GM19035 (cell line): ENCODE measurements around the gene TUBGCP4.

Experiments used
- ATAC-seq: cut with Tn5 transposase; IDR thresholded peaks from one replicate; pipeline ENCODE4 v1.9.1; 2021; ENCODE audit not compliant: unreplicated experiment

The TUBGCP4 gene

DNA sequence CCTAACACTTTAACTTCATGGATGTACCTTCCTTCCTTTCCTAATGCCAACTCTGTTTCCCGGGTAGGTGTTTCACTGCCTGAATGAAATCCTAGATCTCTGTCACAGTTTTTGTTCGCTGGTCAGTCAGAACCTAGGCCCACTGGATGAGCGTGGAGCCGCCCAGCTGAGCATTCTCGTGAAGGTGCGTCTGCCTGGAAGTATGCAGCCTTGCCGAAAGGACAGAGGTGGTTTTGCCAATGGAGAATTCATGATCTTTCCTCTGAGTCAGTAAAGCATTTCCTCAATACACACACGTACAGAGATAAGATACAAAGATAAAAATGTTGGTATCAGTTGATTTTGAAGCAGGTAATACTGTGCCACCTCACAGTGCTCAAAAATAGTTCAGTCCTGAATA lies 32.7 kb downstream of the TUBGCP4 start:
- ATAC-seq, result no peak

DNA sequence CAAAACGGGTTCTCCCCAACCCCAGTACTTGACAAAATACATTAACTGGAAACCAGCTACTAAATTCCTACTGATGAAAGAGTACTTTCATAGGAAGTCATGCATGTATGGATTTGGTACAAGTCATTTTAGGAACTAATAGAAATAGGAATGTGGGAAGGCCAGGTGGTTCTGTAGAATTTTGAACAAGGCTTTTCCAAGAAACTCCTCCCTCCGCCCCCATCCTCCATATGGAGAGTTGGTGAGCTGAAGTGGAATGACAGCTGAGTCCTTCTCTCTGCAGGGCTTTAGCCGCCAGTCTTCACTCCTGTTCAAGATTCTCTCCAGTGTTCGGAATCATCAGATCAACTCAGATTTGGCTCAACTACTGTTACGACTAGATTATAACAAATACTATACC lies 33.2 kb downstream of the TUBGCP4 start:
- no peak for ATAC-seq

DNA sequence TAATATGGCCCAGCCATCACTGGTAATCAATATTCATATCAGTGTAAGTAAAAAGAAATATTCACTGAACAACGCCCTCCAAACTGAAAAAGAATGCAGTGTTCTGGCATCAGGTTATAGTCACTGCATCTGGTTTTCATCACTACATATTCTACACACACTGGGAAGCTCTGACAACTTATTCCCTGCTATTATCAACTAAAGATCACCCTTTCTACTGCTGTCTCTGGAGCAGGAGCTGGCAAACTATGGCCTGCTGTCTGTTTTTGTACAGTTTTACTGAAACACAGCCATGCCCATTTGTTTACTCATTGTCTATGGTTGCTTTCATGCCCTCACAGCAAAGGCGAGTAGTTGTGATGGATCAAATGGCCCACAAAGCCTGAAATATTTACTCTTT lies 35.3 kb downstream of the TUBGCP4 start:
- no peak for ATAC-seq

DNA sequence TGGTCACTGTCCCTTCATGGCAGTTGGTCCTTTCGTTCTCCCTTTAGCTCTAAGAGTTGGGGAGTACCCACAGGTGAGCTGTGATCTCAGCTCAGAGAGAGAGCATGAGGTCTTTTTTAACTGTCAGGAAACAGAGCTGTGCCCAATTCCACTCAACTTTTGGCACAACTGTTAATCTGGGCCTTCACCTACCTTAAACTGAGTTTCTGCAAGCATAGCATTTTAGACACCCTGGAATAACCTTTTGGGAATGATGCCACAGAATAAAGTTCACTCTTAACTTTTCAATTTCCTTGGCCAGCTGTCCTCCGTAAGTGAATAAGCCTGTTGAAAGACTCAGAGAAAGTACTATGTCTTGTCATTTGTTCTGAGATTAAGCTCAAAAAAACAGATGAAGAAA lies 35.9 kb downstream of the TUBGCP4 start:
- ATAC-seq, result no peak

DNA sequence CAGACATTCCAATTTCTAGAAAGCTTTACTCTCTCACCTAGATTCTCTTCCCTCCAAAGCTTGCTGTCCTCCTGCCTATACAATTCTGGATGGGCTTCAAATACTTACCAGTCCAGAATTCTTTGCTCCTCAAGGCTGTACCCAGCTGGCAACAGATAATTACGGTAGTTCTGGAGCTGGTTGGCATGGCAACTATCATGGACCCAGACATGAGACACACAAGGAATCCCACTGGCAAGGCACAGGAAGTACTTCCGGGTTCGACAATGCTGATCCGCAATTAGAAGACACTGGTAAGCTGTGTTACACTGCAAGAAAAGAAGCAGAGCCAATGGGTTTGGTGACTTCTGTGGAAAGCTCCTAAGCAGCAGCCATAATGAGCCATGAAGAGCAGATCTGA lies 37.9 kb downstream of the TUBGCP4 start:
- no peak for ATAC-seq

DNA sequence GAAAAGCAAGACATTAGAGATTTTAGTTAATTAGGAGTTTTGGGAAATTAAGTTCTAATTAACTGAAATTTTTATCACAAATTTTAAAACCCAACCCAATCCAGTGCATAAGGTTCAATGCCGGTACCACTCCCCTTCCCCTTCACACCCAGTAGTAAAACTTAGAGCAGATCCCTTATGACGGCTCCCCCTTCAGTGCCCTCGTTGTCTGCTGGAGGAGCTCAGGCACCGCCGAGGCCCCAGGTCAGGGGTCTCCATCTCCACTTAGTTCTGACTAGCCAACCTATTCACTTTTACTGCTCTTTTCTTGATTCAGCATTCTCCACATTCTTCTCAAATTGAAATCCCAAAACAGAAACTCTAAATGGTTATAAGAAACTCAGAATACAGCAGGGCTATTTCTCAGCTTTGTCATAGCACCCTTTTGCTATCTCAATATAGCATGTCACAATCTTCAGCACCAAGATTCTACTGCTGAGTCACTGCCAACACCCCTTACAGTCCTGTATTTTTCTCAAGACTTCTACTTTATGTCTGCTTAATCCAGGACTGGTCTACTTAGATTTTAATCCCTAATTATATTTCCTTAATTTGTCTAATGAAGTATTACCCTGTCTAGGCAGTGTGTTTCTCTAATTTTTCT lies 39.8 kb downstream of the TUBGCP4 start:
- no peak for ATAC-seq

DNA sequence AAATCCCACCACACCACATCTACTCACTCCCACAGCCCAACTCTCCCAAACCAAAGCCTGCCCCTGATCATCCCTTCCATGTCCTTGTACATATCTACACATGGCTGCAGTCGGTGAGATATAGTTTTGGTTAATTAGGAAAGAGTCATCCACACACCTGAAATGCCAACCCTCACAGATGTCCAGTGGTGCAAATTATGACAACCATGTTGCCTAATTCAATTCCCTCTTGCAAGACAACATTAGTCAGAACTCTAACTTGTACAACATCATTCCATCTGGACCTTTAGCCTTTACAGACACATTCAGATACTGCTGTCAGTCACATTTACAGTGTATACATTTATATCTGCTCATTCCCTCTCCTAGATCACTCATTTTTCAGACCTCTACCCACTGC lies 41.2 kb downstream of the TUBGCP4 start:
- no peak for ATAC-seq

DNA sequence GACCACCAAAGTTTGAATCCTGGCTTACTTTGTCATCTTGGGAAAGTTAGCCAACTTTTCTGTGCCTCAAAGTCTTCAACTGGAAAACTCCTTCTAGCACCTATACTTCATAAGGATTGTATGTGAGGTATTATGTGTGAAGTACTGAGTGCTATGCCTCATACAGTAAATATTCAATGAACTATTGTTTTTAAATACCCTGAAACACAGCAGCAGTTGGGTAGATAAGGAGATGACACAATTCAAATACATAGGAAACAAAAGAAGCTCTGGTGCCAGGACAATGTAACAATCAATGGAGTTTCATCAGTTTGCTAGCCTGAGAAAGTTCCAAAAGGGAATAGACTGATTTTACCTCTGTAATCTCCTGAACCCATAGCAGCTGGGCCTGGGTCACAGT lies 43.3 kb downstream of the TUBGCP4 start:
- no peak for ATAC-seq

DNA sequence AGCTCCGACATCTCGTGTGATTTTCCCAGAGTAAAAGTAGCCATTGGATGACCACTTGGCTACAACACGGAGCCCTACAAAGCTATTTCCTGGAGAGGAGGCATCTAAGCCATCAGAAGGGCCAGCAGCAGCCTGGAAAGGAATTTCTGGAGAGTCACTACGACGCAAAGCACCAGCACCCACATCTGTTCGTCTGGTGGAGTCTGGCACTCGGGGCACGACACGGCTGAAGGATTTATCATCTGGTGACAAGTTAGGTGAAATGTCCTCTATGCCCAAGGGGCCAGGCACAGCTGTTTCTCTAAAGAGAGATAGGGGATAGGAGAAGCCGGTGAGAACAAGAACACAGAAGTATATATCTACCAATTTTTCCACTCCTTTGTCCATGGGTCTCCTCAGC lies 49.5 kb downstream of the TUBGCP4 start:
- ATAC-seq, result no peak

DNA sequence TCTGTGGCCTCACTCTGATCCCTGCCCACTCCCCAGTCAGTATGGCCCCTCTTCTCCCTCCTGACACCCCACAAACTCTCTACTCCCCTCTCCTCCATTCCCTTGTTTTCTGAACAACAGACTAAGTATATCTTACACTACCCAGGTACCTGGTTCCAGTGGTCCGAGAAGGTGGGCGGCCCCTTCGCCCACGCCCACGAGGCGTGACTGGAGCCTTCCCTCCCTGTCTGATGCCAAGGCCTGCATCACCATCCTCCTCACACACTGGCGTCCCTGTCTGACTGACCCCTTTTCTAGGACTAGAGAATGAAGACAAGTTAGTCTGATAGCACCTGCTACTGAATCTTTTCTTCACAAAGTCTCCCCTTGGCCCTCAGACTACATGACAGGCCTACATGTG lies 50.0 kb downstream of the TUBGCP4 start:
- no peak for ATAC-seq

DNA sequence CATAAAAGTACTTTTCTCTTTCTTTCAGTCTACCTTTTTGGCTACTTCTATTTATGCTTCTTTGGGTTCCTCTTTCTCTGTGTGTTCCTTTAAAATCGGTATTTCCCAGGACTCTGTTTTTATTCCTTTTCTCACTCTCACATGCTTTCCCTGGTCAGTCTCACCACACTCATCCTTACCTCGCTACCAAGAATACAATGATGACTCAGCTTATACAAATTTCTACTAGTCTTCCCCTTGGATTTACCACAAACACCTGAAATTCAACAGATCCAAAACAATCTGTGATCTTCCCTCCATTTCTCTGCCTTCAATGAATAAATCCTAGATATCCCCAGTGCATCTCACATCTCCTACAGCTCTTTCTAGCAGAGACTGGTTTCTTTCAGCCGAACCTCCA lies 52.9 kb downstream of the TUBGCP4 start:
- ATAC-seq, result no peak

DNA sequence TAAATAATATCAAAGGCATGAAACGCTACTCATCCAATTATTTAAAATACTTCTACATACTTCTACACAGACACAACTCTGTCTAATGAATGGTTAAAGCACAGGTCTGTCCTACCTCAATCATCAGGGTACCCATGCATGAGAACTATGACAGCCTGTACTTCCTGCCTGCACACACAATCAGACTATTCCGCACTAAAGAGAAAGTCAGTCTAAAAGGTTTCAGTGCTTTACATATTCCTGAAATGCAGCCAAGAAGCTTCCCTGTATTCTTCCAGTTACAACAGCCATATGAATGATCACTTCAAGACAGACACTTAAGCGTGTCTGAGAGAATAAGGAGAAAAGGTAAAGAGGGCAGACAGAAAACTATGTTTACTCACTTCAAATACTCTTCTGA lies 58.8 kb downstream of the TUBGCP4 start:
- no peak for ATAC-seq

DNA sequence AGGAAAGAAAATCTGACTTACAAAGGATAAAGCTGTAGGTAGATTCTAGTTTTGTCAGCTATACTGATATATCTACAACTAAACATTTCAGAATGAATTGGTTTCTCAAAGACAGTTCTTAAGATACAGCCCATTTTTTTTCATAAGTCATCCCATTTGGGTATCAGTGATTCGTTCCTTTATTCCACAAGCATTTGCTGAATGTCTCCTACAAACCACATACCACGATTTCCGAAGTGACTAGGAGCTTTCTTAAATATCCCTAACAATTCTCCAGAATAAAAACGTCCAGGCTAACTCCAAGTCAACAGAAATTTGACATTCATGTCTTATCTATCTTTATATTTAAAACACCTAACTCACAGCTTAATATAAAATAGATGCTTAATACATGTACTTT lies 62.3 kb downstream of the TUBGCP4 start:
- no peak for ATAC-seq

DNA sequence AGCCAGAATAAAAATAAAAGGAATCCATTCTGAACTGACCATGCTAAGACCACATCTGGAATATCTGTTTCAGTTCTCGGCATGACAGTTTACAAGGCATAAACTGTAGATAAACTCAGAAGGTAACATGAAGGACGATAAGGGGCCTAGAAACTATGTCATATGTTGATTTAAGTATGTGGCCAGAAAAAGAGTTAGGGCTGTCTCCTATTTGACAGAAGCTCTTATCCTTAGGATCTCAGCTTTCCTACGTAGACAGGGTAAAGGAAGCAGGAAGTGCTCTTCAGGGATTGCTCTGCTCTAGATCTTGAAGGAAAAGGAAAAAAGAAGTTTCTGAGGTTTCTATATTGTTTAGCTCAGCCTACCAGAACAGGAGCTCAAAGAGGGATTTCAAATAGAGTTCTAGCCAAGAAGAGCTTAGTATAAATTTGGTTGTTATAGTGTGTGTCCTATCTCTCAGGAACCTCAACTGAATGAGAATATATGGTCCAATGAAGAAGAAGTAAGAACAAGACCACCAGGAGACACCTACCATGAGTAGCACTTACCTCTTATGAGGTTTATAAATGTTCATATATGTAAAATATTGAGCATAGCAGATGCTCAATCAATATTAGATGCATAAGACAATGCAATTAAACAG lies 62.9 kb downstream of the TUBGCP4 start:
- no peak for ATAC-seq

DNA sequence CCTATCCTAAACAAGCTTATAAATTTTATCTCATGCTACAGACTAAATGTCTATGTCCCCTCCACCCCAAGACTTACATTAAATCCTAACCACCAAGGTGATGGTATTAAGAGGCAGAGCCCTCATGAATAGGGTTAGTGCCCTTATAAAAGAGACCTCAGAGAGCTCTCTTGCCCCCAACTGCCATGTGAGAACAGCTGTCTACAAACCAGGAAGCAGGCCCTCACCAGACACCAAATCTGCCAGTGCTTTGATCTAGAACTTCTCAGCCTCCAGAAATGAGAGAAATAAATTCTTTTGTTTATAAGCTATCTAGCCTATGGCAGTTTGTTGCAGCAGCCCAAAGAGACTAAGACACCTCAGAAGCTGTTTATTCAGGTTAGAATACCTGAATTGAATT lies 63.5 kb downstream of the TUBGCP4 start:
- ATAC-seq, result no peak

DNA sequence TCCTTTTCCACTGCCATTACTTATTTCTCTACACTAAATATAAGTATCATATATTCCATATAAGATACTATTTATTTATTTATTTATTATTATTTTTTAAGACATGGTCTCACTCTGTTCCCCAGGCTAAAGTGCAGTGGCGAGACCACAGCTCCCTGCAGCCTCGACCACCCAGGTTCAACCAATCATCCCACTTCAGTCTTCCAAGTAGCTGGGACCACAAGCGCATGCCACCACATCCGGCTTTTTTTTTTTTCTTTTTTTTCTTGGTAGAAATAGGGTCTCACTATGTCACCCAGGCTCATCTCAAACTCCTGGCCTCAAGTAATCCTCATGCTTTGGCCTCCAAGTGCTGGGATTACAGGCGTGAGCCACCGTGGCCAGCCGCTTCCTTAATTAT lies 65.5 kb downstream of the TUBGCP4 start:
- no peak for ATAC-seq

DNA sequence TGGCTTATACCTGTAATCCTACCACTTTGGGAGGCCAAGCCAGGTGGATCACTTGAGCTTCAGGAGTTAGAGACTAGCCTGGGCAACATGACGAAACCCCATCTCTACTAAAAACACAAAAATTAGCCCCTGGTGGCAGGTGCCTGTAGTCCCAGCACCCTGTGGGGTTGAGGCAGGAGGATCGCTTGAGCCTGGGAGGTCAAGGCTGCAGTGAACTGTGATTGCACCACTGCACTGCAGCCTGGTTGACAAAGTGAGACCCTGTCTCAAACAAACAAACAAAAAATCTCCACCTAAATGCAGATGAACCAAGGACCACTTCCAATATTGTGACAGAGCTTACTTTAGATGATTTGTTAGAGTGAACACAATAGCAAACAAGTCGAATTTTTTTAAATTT lies 68.4 kb downstream of the TUBGCP4 start:
- no peak for ATAC-seq

DNA sequence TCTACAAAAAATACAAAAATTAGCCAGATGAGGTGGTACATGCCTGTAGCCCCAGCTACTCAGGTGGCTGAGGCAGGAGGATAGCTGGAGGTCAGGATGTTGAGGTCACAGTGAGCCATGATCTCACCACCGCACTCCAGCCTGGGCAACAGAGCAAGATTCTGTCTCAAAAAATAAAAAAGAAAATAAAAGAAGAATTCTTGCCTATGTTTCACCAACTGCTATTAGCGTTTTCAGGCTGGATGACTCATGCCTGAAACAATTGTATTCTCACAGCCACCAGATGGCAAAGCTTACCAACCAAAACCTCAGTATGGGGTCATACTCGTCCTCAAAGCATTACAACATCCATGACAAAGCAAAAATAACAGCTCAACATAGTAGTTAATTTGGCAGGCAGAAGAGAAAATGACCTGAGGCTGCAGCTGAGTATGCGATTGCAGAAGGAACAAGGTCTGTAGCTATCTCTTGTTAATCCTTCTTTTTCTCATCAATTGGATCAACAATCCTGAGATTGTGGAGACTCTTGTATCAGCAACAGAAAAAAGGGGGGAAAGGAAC lies 69.9 kb downstream of the TUBGCP4 start:
- no peak for ATAC-seq

DNA sequence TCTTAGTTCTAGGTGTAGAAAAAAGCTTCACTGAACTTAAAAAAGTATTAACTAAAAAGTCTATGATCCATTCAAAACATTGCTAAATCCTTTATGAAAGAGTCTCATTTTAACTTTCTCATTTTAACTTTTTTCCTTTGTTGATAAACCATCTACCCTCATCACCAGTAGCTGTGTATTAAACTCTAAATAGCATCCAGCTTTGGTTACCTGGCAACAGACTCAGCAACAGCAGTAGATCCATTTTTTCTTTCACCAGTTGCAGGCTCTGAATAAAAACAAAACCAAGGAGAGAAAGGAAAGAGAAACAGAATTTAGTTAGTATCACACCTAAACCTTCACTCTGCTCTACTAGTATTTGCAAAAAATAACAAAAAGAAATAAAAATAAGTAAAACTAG lies 70.4 kb downstream of the TUBGCP4 start:
- ATAC-seq, result no peak

DNA sequence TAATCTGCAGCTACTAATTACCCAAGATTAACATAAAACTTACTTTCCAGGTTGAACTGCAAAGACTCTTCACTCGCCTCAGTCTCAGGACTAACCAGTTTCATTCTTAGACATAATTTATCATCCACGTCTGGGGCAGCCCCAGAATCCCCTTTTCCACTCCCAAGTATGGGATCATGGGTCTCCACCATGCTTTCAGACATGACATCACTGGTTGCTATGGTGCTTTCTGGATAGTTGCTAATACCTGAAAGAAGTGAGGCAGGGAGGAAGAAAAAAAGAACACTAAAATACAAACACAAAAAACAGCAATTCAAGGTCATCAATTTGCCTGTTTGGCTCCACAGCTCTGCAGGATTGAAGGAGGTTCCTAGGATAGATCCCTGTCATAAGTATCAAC lies 75.4 kb downstream of the TUBGCP4 start:
- ATAC-seq, result no peak

DNA sequence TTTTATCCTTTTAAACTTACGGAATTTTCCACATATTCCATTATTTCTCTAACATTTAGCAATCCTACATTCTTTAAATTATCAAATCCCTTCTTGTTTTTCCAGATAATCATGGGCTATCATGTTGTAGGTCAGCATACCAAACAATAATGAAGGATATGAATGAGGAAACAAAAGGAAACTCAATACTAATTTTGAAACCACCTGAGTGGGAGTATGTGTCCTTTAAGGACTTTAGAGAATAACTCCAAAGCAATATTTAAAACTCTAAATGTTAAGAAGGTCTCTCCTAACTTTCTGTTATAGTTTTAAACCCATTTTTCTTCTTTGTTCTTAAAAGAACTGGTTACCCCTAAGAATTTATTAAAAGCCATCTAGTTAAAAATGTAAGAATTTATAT lies 79.1 kb downstream of the TUBGCP4 start:
- ATAC-seq, result no peak
